Ascending aorta (tissue), 2 donors: ENCODE results near the gene IMPG2. TPM values are rescaled to one million over a fixed set of nuclear protein-coding genes. Genes with fewer than 3 reads are reported as not detected.

ENCODE experiments used
- DNase-seq, 2 donors: peaks; one replicate each; pipeline ENCODE4 v3.0.0-alpha.2; 2019; ENCODE audit warnings: low spot score in 2 of 2
- H3K27ac ChIP-seq, 2 donors: fragments of 200-600 bp; sonication (generic); one replicate each; pipeline ENCODE4 v1.5.1; 2016 to 2017; ENCODE audit warnings: mild to moderate bottlenecking in 1 of 2
- H3K27me3 ChIP-seq: fragments of 200-600 bp; sonication (generic); one replicate; pipeline ENCODE4 v1.5.1; 2017
- H3K36me3 ChIP-seq, 2 donors: fragments of 200-600 bp; sonication (generic); one replicate each; pipeline ENCODE4 v1.5.1; 2016
- H3K4me1 ChIP-seq, 2 donors: fragments of 200-600 bp; sonication (generic); one replicate each; pipeline ENCODE4 v1.5.1; 2016 to 2017; ENCODE audit warnings: mild to moderate bottlenecking in 1 of 2
- H3K4me3 ChIP-seq, 2 donors: fragments of 200-600 bp; sonication (generic); one replicate each; pipeline ENCODE4 v1.5.1; 2016 to 2017; ENCODE audit warnings: mild to moderate bottlenecking in 1 of 2
- H3K9me3 ChIP-seq, 2 donors: fragments of 200-600 bp; sonication (generic); one replicate each; pipeline ENCODE4 v1.5.1; 2016
- CTCF ChIP-seq, 3 experiments: fragments of 200-600 bp in 2 of 3; fragments of 450-650 bp in 1 of 3; sonication (generic) in 2 of 3; IDR thresholded peaks; one replicate each; pipeline ENCODE4 v1.5.1; 2016 to 2019; ENCODE audit warnings: antibody characterized with exemption in 3 of 3, mild to moderate bottlenecking in 1 of 3, moderate library complexity in 1 of 3
- intact Hi-C: fragments of 100-400 bp; cut with DNase I; formaldehyde crosslinking; loops from one replicate; pipeline ENCODE4 v1.15.1; 2023
- total RNA-seq: library from RNA; depleted of rRNA; stranded (reverse); fragments of >200 nt; gene quantifications from one replicate; pipeline ENCODE4 v1.1.0, GENCODE V29; 2016

The IMPG2 gene
- total RNA-seq, 1 donor from 2014 or later, result 0.11 TPM

DNA sequence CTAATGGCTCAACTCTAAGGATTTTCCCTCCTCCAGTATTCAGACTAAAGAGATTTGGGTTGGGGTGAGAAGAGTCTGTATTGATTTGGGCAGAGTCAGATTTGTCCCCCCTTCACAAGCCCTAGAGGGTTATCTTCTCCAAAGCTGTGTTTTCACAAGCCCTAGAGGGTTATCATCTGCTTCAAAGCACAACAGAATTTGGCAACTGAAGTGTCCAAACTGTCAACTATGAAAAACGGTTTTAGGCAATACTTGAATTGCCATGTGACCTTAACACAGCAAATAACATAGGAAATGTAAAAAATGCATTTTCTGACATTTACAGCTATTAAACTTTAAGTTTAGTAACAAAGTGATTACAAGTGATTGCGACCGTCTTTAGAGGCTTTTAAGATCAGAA is 119.9 kb downstream of the IMPG2 start:
- Histone ChIP-seq H3K4me1 (no peaks in the 10 kb centered on the region), H3K9me3 (no peaks in the 10 kb centered on the region), H3K27me3 (no peaks in the 10 kb centered on the region), H3K27ac (no peak overlapping the region), H3K4me3 (no peak overlapping the region), H3K36me3 (no peaks in the 10 kb centered on the region)
- DNase-seq, result no peak
- TF ChIP-seq CTCF (IDR thresholded peaks at IDR 0.05), result no peak
- intact Hi-C loops, result no loop called here

GRCh38 chr3:101195951-101196713 is 124.2 kb downstream of the IMPG2 start:
- intact Hi-C loops, result loop anchor here (1.0 to 10.0 kb wide), 2 partner anchors 303 to 441 kb away; no protein-coding TSS in a partner anchor
- H3K9me3 ChIP-seq, result no peaks in the 10 kb centered on the region
- TF ChIP-seq CTCF (IDR thresholded peaks at IDR 0.05), result peak; percentile 38 to 72 (median 43)
- no peaks in the 10 kb centered on the region for H3K36me3 ChIP-seq
- no peaks in the 10 kb centered on the region for H3K27me3 ChIP-seq
- no peak for DNase-seq
- H3K4me3 ChIP-seq, result no peak overlapping the region
- H3K4me1 ChIP-seq, result no peaks in the 10 kb centered on the region
- no peak overlapping the region for H3K27ac ChIP-seq

DNA sequence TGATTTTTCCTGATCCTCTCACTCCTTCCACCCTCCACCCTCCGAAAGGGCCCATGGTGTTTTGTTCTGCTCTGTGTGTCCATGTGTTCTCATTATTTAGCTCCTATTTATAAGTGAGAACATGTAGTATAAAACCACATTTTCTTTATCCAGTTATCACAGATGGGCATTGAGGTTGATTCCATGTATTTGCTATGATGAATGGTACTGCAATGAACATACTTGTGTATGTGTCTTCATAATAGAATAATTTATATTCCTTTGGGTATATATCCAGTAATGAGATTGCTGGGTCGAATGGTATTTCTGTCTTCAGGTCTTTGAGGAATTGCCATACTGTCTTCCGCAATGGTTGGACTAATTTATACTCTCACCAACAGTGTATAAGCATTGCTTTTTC is 126.0 kb downstream of the IMPG2 start:
- no peaks in the 10 kb centered on the region for H3K27me3 ChIP-seq
- no peak for DNase-seq
- TF ChIP-seq CTCF (IDR thresholded peaks at IDR 0.05), result no peak
- no peak overlapping the region for H3K27ac ChIP-seq
- no peaks in the 10 kb centered on the region for H3K36me3 ChIP-seq
- intact Hi-C loops, result loop anchor here (10.0 kb wide), 1 partner anchor 440 kb away; no protein-coding TSS in a partner anchor
- no peaks in the 10 kb centered on the region for H3K4me1 ChIP-seq
- H3K9me3 ChIP-seq, result no peaks in the 10 kb centered on the region
- no peak overlapping the region for H3K4me3 ChIP-seq

DNA sequence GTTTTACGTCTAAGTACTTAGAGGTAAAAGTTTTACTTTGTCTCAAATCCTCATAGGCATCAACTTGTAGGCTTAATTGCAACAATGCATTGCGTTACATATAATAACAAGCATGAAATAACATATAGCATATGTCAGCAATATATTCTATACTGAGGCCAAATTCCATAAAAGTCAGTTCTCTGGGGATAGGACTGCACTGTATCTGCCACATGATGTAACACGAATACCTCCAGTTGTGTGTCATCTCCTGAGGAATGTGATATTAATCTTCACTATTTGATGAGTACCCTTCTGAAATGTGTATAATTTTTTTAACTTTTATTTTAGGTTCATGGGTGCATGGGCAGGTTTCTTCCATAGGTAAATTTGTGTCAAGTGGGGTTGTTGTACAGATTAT is 126.4 kb downstream of the IMPG2 start:
- H3K4me1 ChIP-seq, result no peaks in the 10 kb centered on the region
- H3K27ac ChIP-seq, result no peak overlapping the region
- H3K4me3 ChIP-seq, result no peak overlapping the region
- H3K9me3 ChIP-seq, result no peaks in the 10 kb centered on the region
- intact Hi-C loops, result loop anchor here (10.0 kb wide), 1 partner anchor 439 kb away; no protein-coding TSS in a partner anchor
- no peaks in the 10 kb centered on the region for H3K27me3 ChIP-seq
- DNase-seq, result no peak
- no peaks in the 10 kb centered on the region for H3K36me3 ChIP-seq
- no peak for TF ChIP-seq CTCF (IDR thresholded peaks at IDR 0.05)

DNA sequence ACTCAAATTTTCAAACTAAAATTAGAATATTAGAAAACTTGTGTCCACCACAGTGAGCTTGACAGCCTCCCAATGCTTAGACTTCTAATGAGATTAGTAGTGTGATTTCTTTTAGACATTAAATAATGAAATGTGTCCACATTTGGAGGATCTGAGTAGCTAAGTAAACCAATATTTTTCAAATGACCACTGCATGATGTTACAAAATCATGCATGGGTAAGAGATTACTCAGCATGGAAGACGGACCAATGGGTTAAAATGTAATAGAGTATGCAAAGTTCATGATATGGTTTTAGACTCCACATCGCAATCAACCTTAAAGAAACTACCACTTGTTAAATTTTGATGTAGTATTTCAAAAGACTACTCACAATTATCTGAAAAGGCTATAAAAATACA is 130.6 kb downstream of the IMPG2 start:
- no peak for DNase-seq
- no peak for TF ChIP-seq CTCF (IDR thresholded peaks at IDR 0.05)
- Histone ChIP-seq H3K27ac (no peak overlapping the region), H3K36me3 (no peaks in the 10 kb centered on the region), H3K9me3 (no peaks in the 10 kb centered on the region), H3K4me1 (no peaks in the 10 kb centered on the region), H3K4me3 (no peak overlapping the region), H3K27me3 (no peaks in the 10 kb centered on the region)
- intact Hi-C loops, result loop anchor here (10.0 kb wide), 1 partner anchor 435 kb away; no protein-coding TSS in a partner anchor
